Measurements from ENCODE around the gene PCOLCE2. TPM values are rescaled to one million over a fixed set of nuclear protein-coding genes. Genes with fewer than 3 reads are reported as not detected.
A peak's percentile ranks its signal among the peaks of the same experiment; 100 is the strongest.
"Not testable (repeated sequence)": the region's sequence is repeated elsewhere in the genome, so short reads cannot be mapped to it uniquely, and the experiment has no call there.

The PCOLCE2 gene
- total RNA-seq, 2 donors from 2014 or later: not detected

DNA sequence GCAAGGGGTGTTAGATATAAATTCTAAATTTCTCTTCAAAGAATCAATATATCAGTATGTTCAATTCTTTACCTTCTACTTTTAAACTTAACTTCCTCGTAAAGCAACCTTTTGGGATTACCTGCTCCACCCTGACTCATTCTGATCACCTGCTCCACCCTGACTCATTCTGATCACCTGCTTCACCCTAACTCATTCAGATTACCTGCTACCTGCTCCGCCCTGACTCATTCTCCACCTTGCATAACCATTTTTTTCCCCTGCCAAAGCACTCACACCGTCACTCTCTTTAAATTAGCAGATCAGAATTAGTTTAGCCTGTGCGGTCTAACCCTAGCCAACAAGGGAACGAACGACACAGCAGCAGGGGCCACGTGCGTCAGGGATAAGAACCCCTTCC is 20.5 kb downstream of the PCOLCE2 start:
- not testable (repeated sequence) for H3K27ac Mint-ChIP-seq; ATAC-seq; H3K4me3 Mint-ChIP-seq; H3K9me3 Mint-ChIP-seq; H3K4me1 Mint-ChIP-seq (ENCODE audit: low read depth in 2 of 2); DNase-seq (ENCODE audit: low spot score); H3K36me3 Mint-ChIP-seq
- H3K27me3 Mint-ChIP-seq: peaks cover 21 to 29% of the 10 kb centered on the region in 2 donors

DNA sequence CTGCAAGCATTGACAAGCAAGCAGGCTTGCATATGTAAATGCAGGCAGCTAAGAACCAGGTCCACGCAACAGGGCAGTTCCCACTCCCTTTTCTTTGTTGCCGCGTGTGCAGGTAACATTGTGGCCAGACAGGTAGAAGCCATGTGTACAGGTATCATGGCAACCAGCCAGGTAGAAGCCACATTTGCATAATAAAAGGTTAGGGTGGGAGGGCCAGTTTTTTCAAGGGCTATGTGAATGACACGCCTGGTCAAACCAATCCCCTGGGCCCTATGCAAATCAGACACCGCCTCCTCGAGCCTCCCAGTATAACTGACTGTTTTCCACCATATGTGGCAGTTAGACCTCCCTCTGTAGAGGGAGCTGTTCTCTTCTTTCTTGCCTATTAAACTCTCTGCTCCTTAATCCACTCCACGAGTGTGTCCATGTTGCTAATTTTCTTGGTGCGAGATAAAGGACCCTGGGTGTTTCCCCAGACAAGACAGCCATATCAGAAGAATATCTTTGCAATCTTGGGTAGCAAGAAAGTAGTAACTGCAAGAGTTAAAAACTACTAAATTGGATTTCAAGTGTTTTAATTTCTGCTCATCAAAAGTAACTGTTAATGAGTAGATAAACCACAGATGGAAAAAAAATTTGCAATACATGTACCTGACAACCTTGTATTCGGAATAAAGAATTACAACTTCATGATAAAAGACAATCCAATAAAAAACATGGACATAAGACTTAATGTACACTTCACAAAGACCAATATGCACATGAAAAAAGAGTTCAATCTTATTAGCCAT is 21.8 kb downstream of the PCOLCE2 start:
- no peak for ATAC-seq
- peaks cover 5 to 8% of the 10 kb centered on the region in 2 donors for H3K4me1 Mint-ChIP-seq (ENCODE audit: low read depth in 2 of 2)
- no peaks in the 10 kb centered on the region for H3K36me3 Mint-ChIP-seq
- no peak overlapping the region for H3K4me3 Mint-ChIP-seq
- no peak for DNase-seq (ENCODE audit: low spot score)
- H3K9me3 Mint-ChIP-seq: no peaks in the 10 kb centered on the region
- peaks cover 24 to 33% of the 10 kb centered on the region in 2 donors for H3K27me3 Mint-ChIP-seq
- H3K27ac Mint-ChIP-seq: no peak overlapping the region

DNA sequence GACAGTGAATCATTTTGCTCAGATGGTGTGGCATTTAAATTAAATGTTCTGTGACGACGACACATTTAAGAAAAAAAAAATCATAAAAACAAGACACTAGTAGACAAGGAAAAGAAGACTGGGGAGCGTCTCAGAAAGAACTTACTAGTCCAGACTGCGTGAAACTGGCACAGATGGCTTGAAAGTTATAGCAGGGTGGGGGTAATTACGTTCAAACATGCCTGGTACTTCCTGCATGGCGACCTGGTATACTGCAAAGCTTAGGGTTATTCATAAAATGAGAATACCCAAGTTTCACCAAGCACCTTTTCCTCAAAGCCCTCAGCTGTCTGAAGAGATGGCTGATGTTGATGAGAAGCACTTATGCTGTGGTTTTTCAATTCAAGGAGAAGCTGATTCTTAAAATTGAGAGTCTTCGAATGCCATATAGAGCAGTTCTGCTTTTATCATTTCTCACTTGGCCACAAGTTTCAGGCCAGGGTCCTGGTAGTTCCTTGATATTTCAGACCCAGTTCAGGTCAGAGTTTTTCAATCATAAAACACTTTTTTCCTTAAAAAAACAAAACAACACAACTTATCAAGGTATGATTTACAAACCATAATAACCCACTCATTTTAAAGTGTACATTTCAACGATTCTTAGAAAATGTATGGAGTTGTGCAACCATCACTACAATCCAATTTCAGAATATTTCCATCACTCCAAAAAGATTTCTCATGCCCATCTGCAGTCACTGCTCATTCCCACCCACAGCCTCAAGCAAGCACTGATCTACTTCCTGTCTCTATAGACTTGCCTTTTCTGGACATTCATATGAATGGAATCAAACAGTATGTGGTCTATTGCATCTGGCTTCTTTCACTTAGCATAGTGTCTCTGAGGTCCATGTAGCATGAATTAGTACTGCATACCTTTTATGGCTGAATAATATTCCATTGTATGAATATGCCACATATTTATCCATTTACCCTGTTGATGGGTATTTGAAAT is 24.7 kb downstream of the PCOLCE2 start:
- H3K9me3 Mint-ChIP-seq: no peaks in the 10 kb centered on the region
- no peak overlapping the region for H3K4me3 Mint-ChIP-seq
- H3K27me3 Mint-ChIP-seq: peaks cover 34 to 42% of the 10 kb centered on the region in 2 donors
- DNase-seq (ENCODE audit: low spot score): no peak
- no peak for ATAC-seq
- H3K36me3 Mint-ChIP-seq: no peaks in the 10 kb centered on the region
- H3K4me1 Mint-ChIP-seq (ENCODE audit: low read depth in 2 of 2): peaks cover 5 to 8% of the 10 kb centered on the region in 2 donors
- H3K27ac Mint-ChIP-seq: no peak overlapping the region

DNA sequence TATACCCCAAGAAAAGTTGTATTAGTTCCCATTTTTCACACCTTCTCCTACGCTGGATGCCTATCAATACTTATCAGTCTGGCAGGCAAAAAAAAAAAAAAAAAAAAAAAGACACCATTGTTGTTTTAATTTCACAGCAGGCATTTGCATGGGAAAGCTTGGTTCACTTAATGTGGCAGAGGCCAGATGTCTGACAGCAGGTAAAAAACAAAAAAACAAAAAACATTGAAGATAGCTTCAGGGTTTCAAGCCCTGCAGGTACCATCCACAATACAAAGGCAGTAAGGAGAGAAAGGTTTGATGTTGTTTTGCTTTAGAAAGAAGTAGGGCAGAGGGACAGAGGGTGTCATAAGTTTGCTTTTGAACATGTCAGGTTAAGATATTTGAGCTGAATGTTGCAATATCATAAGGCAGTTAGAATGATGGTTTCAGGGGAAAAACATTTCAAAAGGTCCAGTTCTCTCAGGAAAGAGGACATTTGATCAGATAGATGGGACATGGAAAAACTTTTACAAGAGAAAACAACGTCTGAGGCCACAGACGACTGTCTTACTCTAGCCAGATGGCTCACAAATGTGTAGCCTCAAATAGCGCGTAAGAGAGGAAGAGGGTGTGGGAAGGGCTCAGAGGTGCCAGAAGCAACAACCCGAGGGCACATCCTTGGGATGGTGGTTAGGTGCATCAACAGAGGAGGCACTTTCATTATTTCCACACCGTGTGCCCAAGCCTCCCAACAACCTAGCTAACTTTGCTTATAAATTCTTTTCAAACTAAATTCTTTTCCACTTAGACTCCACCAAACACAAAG is 25.7 kb downstream of the PCOLCE2 start:
- DNase-seq (ENCODE audit: low spot score): no peak
- ATAC-seq: no peak
- no peak overlapping the region for H3K27ac Mint-ChIP-seq
- peaks cover 5 to 8% of the 10 kb centered on the region in 2 donors for H3K4me1 Mint-ChIP-seq (ENCODE audit: low read depth in 2 of 2)
- peaks cover 30 to 36% of the 10 kb centered on the region in 2 donors for H3K27me3 Mint-ChIP-seq
- H3K36me3 Mint-ChIP-seq: no peaks in the 10 kb centered on the region
- H3K9me3 Mint-ChIP-seq: no peaks in the 10 kb centered on the region
- no peak overlapping the region for H3K4me3 Mint-ChIP-seq

DNA sequence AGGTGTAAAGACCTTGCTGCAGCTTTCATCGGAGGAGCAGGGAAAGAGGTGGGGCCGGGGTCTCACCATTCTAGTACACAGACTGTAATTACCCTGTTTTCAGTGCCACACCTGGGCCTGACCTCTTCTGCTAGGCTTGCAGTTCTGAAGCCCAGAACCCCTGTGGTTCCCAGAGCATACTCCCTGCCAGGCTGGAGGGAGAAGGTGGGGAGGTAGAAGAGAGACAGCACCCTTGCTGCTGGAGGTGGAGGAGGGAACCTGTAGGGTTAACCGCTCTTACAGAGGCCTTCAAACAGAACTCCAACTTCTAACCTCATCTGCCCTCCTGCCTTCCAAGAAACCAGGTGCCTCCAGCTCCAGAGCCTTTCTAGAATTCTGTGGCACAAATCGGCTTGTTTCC is 27.0 kb downstream of the PCOLCE2 start:
- Mint-ChIP-seq H3K4me1 (ENCODE audit: low read depth in 2 of 2) (peaks cover 5 to 8% of the 10 kb centered on the region in 2 donors), H3K36me3 (no peaks in the 10 kb centered on the region), H3K27ac (no peak overlapping the region), H3K27me3 (peaks cover 30 to 34% of the 10 kb centered on the region in 2 donors), H3K9me3 (no peaks in the 10 kb centered on the region), H3K4me3 (no peak overlapping the region)
- ATAC-seq (peak in 1 of 2 donors; percentile 6), DNase-seq (ENCODE audit: low spot score) (no peak)

DNA sequence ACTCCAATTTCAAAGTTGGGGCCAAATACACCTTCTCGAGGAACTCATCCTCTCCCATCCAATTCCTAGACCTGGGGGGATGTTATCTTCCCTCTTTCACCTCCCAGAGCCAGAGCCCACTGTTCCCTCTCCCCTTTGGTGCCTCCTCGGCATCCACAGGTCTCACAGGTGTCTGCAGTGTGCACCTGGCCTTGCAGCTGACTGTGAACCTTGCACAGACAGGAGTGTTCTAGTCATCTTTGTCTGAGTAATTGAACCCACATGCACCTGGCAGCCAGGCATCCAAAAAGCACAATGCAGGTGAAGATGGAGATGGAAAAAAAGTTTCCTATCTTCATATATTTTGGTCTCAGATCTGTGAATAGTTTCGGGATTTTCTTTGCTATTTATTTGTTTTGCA is 30.8 kb downstream of the PCOLCE2 start:
- H3K36me3 Mint-ChIP-seq: no peaks in the 10 kb centered on the region
- no peak for ATAC-seq
- H3K27ac Mint-ChIP-seq: no peak overlapping the region
- no peak for DNase-seq (ENCODE audit: low spot score)
- H3K4me1 Mint-ChIP-seq (ENCODE audit: low read depth in 2 of 2): peaks cover 1 to 3% of the 10 kb centered on the region in 2 donors
- no peak overlapping the region for H3K4me3 Mint-ChIP-seq
- no peaks in the 10 kb centered on the region for H3K9me3 Mint-ChIP-seq
- peaks cover 23 to 28% of the 10 kb centered on the region in 2 donors for H3K27me3 Mint-ChIP-seq

DNA sequence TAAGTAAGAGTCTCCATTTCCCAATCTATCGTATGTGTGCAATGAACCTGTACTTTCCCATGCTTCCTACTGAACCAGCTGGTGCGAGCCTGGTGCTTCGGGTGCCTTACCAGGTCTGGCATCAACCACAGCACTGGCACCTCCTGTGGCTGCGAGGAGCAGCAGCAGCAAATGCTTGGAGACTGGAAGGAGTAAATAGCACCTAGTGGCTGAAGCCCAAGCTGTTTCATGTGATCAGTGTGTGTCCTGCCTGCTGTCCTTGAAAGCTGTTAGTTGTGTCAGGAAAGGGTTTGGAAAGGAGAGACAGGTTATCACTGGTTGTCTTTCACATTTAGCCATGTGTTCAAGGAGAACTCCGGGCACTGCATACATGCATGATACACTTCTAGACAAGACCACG is 31.8 kb downstream of the PCOLCE2 start:
- H3K27me3 Mint-ChIP-seq: peaks cover 19% of the 10 kb centered on the region in 2 donors
- H3K4me3 Mint-ChIP-seq: no peak overlapping the region
- DNase-seq (ENCODE audit: low spot score): no peak
- H3K4me1 Mint-ChIP-seq (ENCODE audit: low read depth in 2 of 2): no peaks in the 10 kb centered on the region
- H3K9me3 Mint-ChIP-seq: no peaks in the 10 kb centered on the region
- H3K27ac Mint-ChIP-seq: no peak overlapping the region
- H3K36me3 Mint-ChIP-seq: no peaks in the 10 kb centered on the region
- ATAC-seq: no peak

DNA sequence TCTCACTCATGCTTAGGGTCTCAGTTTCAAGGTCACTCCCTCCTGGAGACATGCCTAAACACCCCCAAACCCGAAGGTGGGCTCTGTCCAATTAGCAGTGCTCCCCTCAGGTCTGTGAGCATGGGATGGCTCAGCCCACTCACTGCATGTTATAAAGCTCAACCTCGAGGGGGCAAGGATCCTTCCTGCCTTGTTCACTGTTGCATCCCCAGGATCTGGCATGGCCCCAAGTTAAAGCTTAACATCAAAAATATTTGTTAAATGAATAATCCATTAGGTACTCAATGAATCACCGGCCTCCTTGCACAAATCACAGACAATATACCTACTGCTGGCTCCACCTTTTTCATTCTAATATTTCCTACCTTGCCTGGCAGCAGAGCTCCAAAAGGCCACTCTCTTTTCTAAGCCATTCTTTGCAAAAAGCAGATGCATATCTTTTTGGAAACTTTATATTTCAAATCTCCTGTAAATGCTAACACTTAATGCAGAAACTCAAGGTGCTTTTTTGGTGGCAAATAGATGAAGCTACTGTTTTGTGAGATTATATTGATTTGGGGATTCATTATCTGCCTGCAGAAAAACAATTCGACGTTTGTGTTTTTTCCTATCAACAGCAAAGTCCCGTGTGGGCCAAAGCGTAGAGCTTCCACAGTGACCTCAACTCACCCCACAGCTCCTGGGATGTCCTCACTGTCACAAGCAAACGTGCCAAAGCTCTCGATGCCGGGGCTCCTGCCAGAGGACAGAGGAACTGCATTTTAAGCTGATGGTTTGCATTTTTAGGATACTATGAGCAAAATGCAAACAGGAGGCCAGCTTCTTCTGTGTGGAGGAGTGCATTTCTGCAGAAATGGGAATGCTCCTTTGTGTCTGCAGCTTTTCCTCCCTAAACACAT is 35.4 kb downstream of the PCOLCE2 start:
- no peaks in the 10 kb centered on the region for H3K4me1 Mint-ChIP-seq (ENCODE audit: low read depth in 2 of 2)
- H3K27ac Mint-ChIP-seq: no peak overlapping the region
- H3K9me3 Mint-ChIP-seq: no peaks in the 10 kb centered on the region
- peaks cover 0 to 3% of the 10 kb centered on the region in 2 donors for H3K27me3 Mint-ChIP-seq
- no peak for DNase-seq (ENCODE audit: low spot score)
- H3K4me3 Mint-ChIP-seq: no peak overlapping the region
- H3K36me3 Mint-ChIP-seq: no peaks in the 10 kb centered on the region
- no peak for ATAC-seq

DNA sequence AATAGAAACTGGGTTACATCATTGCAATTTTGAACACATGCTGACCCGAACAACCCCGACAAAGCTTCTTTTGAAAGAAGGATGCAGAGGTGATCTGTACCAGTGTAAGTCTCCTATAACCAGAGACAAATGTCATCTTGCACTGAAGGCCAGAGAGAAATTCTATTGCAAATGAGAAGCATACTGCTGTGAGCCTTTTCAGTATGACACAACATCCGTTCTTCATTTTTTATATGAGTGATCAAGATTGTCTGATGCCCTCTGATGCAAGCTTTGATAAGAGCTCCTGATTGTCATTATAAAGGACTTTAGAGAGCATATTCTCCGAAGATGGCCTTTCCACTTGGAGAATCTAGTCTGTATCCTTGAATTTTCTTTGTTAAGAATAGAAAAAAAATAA is 36.9 kb downstream of the PCOLCE2 start:
- no peaks in the 10 kb centered on the region for H3K36me3 Mint-ChIP-seq
- H3K4me1 Mint-ChIP-seq (ENCODE audit: low read depth in 2 of 2): no peaks in the 10 kb centered on the region
- no peak overlapping the region for H3K27ac Mint-ChIP-seq
- ATAC-seq (peak in 1 of 2 donors; percentile 56), DNase-seq (ENCODE audit: low spot score) (no peak)
- peaks cover 4 to 5% of the 10 kb centered on the region in 2 donors for H3K27me3 Mint-ChIP-seq
- H3K9me3 Mint-ChIP-seq: no peaks in the 10 kb centered on the region
- no peak overlapping the region for H3K4me3 Mint-ChIP-seq

DNA sequence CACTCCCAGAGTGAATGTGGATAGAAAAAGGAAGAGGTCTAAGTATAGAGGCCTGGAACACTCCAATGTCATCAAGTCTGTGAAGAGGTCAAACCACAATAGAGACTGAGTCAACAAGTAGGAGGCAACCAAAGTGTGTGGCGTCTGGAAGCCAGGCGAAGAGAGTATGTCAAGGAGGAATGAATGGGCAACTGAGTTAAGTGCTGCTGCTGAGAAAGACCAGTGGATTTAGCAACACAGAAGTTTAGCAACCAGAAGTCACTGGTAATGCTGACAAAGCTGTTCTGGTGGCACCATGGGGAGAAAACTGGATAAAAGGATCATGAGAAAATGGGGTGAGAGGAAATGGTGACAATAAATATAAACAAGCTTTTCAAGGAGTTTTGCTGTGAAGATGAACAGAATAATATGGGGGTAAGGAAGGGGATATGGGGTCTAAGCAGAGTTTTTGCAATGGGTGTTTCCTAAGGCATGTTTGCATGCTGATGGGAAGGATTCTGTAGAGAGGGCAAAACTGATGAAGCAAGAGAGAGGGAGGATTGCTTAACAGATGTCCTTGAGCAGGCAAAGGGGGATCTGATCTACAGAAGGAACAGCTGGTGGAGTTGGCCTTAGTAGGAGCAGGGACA is 38.4 kb downstream of the PCOLCE2 start:
- Mint-ChIP-seq H3K27ac (no peak overlapping the region), H3K4me1 (ENCODE audit: low read depth in 2 of 2) (no peaks in the 10 kb centered on the region), H3K9me3 (no peaks in the 10 kb centered on the region), H3K27me3 (peaks cover 10% of the 10 kb centered on the region in 2 donors), H3K36me3 (no peaks in the 10 kb centered on the region), H3K4me3 (no peak overlapping the region)
- ATAC-seq (peak in 1 of 2 donors; percentile 70), DNase-seq (ENCODE audit: low spot score) (no peak)

DNA sequence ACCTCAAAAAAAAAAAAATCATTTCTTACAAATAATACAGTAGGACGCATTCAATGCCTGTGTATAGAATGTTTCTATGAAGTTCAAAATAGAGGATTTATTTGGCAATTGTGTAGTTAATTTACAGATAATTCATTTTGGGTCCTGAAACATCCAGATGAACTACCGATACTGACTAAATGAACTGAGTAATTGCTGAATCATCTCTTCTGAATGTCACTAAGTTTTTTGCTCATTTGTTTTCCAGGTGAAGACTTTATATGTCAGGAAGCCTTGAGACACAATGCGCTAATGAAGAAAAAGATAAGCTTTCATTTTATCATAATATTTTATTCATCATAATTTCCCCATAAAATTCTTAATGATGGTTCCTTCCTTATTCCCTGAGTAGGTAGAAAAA is 39.7 kb downstream of the PCOLCE2 start:
- Mint-ChIP-seq H3K27ac (no peak overlapping the region), H3K27me3 (peaks cover 8 to 17% of the 10 kb centered on the region in 2 donors), H3K36me3 (no peaks in the 10 kb centered on the region), H3K4me1 (ENCODE audit: low read depth in 2 of 2) (no peaks in the 10 kb centered on the region), H3K4me3 (no peak overlapping the region), H3K9me3 (no peaks in the 10 kb centered on the region)
- no peak for ATAC-seq
- DNase-seq (ENCODE audit: low spot score): no peak

DNA sequence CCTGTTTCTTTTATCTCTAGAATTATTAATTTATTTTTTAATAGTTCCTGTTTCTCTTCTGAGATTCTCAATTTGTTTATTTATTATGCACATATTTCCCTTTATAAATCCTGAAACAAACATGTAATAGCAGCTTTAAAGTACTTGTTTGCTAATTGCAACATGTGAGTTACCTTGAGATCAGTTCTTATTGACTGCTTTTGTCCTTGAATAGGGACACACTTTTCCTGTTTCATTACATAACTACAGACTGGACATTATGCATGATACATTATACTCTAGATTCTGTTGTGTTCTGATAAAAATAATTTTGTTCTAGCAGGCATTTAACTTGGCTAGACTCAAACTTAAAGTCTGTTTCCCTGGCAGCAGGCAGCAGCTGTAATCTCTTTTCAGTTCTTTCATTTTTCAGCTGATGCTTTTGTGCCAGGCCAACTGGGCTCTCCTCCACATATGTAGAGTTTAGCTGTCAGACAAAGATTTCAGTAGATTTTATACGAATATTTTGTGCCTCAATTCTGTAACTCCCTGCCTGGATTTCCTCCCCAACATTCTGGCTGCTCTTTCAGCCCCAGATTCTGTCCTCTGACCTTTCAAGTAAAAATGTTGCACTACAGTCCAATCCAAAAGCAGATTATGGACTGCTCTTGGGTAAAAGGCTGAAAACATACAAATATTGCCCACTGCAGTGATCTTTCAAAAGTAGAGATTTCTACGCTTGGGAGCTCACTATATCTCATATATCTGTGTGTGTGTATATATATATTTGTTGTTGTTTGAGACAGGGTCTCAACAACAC is 41.9 kb downstream of the PCOLCE2 start:
- ATAC-seq: no peak
- Mint-ChIP-seq H3K36me3 (no peaks in the 10 kb centered on the region), H3K4me1 (ENCODE audit: low read depth in 2 of 2) (no peaks in the 10 kb centered on the region), H3K27me3 (peaks cover 10 to 17% of the 10 kb centered on the region in 2 donors), H3K4me3 (no peak overlapping the region), H3K9me3 (no peaks in the 10 kb centered on the region), H3K27ac (no peak overlapping the region)
- no peak for DNase-seq (ENCODE audit: low spot score)

Data from natural killer cell treated with Interleukin-12 subunit alpha and Interleukin-12 subunit beta and Interleukin-15 and Interleukin-18, amount 100 ng/mL, for 72 hours (primary cell).